SH-SY5Y (cell line): ENCODE measurements around the gene EIF3A.
A peak's percentile ranks its signal among the peaks of the same experiment; 100 is the strongest.

Experiments used
- GATA2 ChIP-seq: IDR thresholded peaks from 2 replicates; pipeline ENCODE4 v1.6.1; 2011; ENCODE audit warnings: mild to moderate bottlenecking, low read depth, low read length
- GATA3 ChIP-seq: IDR thresholded peaks from 2 replicates; pipeline ENCODE4 v1.6.1; 2011; ENCODE audit warnings: low read depth, mild to moderate bottlenecking, low read length, moderate library complexity

Gene EIF3A

GRCh38 chr10:119031496-119032059, 49.0 kb downstream of the EIF3A start:
- no peak for TF ChIP-seq GATA2

DNA sequence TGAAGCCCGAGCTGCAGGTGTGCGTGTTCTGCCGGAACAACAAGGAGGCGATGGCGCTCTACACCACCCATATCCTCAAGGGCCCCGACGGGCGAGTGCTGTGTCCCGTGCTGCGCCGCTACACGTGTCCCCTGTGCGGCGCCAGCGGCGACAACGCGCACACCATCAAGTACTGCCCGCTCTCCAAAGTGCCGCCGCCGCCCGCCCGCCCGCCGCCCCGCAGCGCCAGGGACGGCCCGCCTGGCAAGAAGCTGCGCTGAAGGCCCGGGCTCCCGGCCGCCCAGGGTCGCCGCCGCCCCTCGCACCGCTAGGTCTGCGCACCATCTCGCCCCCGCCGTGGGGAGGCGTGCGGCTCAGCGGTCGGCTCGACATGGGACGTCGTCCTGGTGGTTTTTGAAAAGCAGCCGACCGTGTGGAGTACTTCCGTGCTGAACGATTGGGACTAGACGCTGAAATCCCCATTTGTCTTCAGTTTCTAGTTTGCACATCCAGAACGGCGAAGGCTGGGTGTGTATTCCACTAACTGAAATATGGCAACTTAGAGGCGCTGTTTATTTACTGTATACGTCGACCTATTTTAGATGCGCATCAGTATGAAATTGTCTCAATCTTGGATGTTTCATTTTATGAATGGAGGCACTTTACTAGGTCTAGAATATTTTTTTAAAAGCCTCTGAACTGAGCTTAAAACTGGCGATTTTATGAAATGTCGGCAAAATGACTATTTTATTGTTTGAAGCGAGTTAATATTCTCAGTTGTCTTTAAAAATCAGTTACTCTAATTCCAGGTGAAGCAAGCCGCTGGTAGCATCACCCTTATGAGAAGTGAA, 50.0 kb downstream of the EIF3A start:
- TF ChIP-seq GATA2: no peak
- TF ChIP-seq GATA3: no peak

DNA sequence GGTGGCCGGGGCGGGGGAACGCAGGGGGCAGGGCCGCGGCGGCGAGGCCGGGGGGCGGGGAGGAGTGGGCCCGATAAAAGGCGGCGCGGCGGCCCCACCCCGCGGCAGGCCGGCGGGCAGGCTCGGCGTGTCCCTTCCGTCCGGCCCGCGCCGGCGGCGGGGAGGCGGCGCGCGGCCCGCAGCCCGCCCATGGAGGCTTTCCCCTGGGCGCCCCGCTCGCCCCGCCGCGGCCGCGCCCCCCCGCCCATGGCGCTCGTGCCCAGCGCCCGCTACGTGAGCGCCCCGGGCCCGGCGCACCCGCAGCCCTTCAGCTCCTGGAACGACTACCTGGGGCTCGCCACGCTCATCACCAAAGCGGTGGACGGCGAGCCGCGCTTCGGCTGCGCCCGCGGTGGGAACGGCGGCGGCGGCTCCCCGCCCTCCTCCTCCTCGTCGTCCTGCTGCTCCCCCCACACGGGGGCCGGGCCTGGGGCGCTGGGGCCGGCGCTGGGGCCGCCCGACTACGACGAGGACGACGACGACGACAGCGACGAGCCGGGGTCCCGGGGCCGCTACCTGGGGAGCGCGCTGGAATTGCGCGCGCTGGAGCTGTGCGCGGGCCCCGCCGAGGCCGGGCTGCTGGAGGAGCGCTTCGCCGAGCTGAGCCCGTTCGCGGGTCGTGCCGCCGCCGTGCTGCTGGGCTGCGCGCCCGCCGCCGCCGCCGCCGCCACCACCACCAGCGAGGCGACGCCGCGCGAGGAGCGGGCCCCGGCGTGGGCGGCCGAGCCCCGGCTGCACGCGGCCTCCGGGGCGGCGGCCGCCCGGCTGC, 50.8 kb downstream of the EIF3A start, which contains the start of gene NANOS1:
Gene NANOS1 (plus strand): TSS at position 102 of the 808 bp plus-strand sequence. CDS start 88 bp downstream, at position 190.
- TF ChIP-seq GATA2 (no peak), GATA3 (no peak)

DNA sequence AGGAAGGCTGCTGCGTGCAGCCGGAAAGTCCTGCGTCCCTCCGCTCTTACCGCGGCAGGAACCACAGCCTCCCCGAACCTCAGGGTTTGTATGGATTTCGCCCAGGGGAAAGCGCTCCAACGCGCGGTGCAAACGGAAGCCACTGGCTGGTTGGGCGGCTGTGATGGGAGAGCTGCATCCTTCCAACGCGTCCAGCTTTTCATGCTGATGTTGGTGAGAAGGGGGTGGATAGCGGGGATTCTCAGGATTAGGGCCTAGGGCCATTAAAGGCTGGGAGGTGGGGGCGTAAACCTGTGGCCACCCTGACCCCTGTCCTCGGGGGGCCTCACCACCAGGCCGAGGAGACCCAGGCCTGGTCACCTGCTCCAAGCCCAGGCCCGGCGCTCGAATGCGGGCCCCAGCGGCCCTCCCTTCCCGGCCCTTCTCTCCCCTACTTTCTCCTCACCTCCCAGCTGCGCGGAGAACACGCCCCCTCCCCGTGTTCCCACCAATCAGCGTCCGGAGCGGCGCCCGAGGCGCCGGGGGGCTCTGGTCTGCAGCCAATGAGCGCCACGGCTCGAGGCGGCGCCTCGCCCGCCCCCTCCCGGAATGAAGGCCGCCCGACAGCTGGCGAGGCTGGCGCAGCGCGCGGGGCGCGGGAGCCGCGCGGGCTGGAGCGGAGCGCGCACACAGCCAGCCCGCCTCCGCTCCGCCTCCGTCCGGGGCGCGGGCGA, 51.6 kb downstream of the EIF3A start:
- TF ChIP-seq GATA2 (no peak), GATA3 (no peak)

DNA sequence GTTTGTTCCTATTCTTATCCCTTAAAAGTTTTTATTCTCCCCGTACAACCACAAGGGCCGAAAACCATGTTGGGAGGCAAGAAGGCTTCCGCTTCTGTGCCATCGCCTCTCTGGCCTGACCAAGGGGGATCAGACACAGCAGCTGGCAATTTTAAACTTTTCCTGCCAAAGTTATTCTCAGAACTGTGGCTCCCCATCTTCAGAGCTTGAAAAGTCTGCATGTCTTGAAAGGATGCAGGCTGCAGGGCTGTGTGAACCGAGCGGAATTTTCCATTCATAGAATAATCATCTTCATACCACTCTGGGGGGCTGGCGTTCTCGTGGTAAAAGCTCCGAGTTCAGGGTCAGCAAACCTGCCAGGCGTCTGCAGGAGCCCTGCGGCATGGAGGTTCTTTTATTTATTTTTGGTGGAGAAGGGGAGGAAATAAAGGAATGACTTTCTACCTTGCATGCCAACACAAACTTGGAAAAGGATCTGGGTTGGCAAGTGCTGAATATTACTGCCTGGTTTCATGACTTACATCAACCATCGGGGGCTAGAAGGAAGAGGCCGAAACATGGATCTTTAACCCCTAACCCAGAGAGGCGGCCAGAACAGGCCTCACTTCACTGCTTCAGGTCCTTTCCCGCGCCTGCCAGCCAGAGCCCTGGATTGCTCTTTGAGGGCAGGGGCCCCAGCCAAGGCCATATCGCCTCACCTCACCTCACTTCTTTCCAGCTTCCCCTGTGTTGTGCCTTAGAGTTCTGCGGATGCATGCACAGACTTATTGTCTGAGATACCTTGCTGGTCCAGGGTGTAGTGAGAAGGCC, 54.1 kb downstream of the EIF3A start:
- TF ChIP-seq GATA2 (no peak), GATA3 (no peak)

GRCh38 chr10:119025776-119026175, 54.8 kb downstream of the EIF3A start:
- TF ChIP-seq GATA2 (no peak), GATA3 (no peak)

GRCh38 chr10:119025336-119025735, 55.3 kb downstream of the EIF3A start:
- no peak for TF ChIP-seq GATA2
- TF ChIP-seq GATA3: no peak

GRCh38 chr10:119024882-119025281, 55.7 kb downstream of the EIF3A start:
- TF ChIP-seq GATA3 (no peak), GATA2 (no peak)

GRCh38 chr10:119023553-119023868, 57.1 kb downstream of the EIF3A start:
- TF ChIP-seq GATA2: no peak

DNA sequence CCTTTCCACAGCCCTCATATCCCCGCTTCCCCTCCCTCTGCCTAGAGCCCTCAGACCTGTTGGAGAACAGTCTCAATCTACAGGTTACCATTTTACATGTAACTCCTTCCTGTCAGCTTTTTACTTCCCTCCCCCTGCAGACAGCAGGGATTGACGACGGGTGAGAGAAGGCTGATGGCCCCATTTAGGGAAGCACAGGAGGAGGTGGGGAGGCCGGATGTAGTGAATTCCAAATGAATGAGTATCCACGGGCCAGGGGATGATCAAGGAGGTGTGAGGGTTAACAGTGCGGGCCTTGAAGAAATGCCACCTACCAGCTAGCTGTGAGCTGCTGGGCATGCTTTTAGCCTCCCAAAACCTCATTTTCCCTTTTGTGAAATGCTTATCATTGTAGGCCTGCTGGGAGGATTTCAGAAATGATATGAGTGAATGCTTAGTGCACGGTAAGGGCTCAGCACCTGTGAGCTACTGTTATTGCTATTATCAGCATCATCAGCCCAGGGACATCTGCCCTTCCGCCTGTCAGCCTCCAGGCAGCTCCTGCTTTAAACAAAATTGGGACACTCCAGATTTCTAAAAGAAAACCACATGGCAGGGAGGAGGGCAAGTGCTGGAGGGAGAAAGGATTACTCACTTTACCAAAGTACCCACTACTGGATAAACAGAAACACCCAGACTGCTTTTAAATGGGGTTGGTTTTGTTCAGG, 57.6 kb downstream of the EIF3A start:
- peak; percentile 96 for TF ChIP-seq GATA3
- peak; percentile 98 for TF ChIP-seq GATA2

GRCh38 chr10:119020627-119020946, 60.0 kb downstream of the EIF3A start:
- no peak for TF ChIP-seq GATA2
- TF ChIP-seq GATA3: no peak

GRCh38 chr10:119007211-119007574, 73.4 kb downstream of the EIF3A start:
- peak; percentile 79 for TF ChIP-seq GATA3
- no peak for TF ChIP-seq GATA2

DNA sequence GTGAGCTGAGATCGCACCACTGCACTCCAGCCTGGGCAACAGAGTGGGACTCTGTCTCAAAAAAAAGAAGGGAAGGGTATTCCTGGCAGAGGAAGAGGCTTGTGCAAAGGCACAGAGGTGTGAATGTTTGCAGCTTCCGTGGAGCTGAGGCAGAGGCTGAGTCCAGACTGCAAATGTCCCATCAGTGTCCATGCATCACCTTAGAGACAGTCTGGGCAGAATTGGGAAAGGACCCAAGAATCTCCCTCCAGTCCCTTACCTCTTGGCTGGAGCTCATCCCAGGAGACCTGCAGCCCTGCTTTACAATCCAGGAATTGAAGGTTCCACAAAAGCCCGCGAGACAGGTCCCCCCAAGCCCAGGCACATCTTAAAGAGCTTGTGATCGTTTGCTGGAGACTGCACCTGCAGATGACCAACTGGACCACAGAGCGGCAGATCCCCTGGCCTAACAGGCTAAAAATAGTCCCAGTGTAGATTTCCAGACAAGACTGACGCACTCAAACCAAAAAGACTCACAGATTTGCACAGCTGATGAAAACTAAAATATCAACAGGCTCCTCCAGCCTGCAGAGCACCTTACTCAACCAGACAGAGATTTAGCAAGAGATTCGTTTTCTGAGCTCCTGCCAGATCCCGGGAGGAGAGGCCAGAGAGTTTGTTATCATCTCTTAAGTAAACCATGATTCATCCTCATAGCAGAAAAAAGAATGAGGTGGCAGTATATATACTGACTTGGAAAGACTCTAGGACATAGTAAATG, 74.0 kb downstream of the EIF3A start:
- peak; percentile 88 for TF ChIP-seq GATA2
- no peak; the same call in 1 of the 2 replicates for TF ChIP-seq GATA3
